Measurements from ENCODE around the gene MYCT1.

GRCh38 chr6:152680151-152680550, 17.5 kb upstream of the MYCT1 start:
- no peak for TF ChIP-seq SUZ12 (IDR thresholded peaks at IDR 0.05; ENCODE audit: extremely low read depth, insufficient read depth, insufficient read length)
- no peak for TF ChIP-seq ZNF274 (IDR thresholded peaks at IDR 0.05; ENCODE audit: low read depth, low read length)

All from NT2/D1 (cell line).